Measurements from ENCODE around the gene PIP5K1B.

The PIP5K1B gene

DNA sequence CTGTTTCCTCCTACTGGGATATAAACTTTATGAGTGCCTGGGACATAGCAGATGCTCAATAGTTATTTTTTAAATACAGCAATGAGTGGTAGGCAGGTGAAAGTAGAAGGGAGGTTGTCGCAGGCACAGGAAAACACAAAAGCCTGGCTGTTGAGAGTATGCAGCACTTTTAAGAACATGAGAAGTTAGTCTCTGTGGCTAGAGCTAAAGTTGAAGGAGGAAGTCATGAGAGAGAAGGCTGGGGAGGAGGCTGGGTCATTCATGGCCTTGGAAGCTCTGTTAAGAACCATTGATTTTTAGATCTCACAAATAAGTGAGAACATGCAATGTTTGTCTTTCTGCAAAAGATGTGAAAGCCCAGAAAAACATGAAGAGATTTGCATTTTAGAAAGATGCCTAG, 182.2 kb downstream of the PIP5K1B start:
- Histone ChIP-seq H3K27me3 (ENCODE audit: control insufficient read depth, insufficient read depth, low read length) (no peaks in the 10 kb centered on the region), H3K4me3 (ENCODE audit: low read depth, low read length) (no peak overlapping the region), H3K4me2 (ENCODE audit: low read length) (no peak overlapping the region), H3K9ac (no peak overlapping the region), H3K36me3 (ENCODE audit: control insufficient read depth, insufficient read depth, low read length) (no peaks in the 10 kb centered on the region), H3K79me2 (no peaks in the 10 kb centered on the region), H3K27ac (no peak overlapping the region), H2AFZ (no peak overlapping the region), H3K9me3 (ENCODE audit: control insufficient read depth, low read length) (no peaks in the 10 kb centered on the region), H3K4me1 (no peaks in the 10 kb centered on the region)
- TF ChIP-seq, protein P1, sequence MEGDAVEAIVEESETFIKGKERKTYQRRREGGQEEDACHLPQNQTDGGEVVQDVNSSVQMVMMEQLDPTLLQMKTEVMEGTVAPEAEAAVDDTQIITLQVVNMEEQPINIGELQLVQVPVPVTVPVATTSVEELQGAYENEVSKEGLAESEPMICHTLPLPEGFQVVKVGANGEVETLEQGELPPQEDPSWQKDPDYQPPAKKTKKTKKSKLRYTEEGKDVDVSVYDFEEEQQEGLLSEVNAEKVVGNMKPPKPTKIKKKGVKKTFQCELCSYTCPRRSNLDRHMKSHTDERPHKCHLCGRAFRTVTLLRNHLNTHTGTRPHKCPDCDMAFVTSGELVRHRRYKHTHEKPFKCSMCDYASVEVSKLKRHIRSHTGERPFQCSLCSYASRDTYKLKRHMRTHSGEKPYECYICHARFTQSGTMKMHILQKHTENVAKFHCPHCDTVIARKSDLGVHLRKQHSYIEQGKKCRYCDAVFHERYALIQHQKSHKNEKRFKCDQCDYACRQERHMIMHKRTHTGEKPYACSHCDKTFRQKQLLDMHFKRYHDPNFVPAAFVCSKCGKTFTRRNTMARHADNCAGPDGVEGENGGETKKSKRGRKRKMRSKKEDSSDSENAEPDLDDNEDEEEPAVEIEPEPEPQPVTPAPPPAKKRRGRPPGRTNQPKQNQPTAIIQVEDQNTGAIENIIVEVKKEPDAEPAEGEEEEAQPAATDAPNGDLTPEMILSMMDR (IDR thresholded peaks at IDR 0.05), result no peak

GRCh38 chr9:68894502-68894901, 189.5 kb downstream of the PIP5K1B start:
- H2AFZ ChIP-seq, result no peak overlapping the region
- H3K9me3 ChIP-seq (ENCODE audit: control insufficient read depth, low read length), result no peaks in the 10 kb centered on the region
- no peaks in the 10 kb centered on the region for H3K27me3 ChIP-seq (ENCODE audit: control insufficient read depth, insufficient read depth, low read length)
- no peak overlapping the region for H3K4me2 ChIP-seq (ENCODE audit: low read length)
- no peak overlapping the region for H3K27ac ChIP-seq
- H3K4me3 ChIP-seq (ENCODE audit: low read depth, low read length), result no peak overlapping the region
- H3K79me2 ChIP-seq, result no peaks in the 10 kb centered on the region
- H3K9ac ChIP-seq, result no peak overlapping the region
- H3K36me3 ChIP-seq (ENCODE audit: control insufficient read depth, insufficient read depth, low read length), result no peaks in the 10 kb centered on the region
- peaks cover 6% of the 10 kb centered on the region for H3K4me1 ChIP-seq
- TF ChIP-seq, protein P1 (IDR thresholded peaks at IDR 0.05), result no peak

GRCh38 chr9:68895741-68896478, 190.9 kb downstream of the PIP5K1B start:
- H3K9me3 ChIP-seq (ENCODE audit: control insufficient read depth, low read length), result no peaks in the 10 kb centered on the region
- H3K36me3 ChIP-seq (ENCODE audit: control insufficient read depth, insufficient read depth, low read length), result no peaks in the 10 kb centered on the region
- H3K9ac ChIP-seq, result no peak overlapping the region
- H3K27me3 ChIP-seq (ENCODE audit: control insufficient read depth, insufficient read depth, low read length), result no peaks in the 10 kb centered on the region
- H3K4me1 ChIP-seq, result peaks cover 6% of the 10 kb centered on the region
- H3K4me2 ChIP-seq (ENCODE audit: low read length), result no peak overlapping the region
- H2AFZ ChIP-seq, result no peak overlapping the region
- no peak overlapping the region for H3K4me3 ChIP-seq (ENCODE audit: low read depth, low read length)
- TF ChIP-seq, protein P1 (IDR thresholded peaks at IDR 0.05), result no peak
- H3K27ac ChIP-seq, result no peak overlapping the region
- no peaks in the 10 kb centered on the region for H3K79me2 ChIP-seq

DNA sequence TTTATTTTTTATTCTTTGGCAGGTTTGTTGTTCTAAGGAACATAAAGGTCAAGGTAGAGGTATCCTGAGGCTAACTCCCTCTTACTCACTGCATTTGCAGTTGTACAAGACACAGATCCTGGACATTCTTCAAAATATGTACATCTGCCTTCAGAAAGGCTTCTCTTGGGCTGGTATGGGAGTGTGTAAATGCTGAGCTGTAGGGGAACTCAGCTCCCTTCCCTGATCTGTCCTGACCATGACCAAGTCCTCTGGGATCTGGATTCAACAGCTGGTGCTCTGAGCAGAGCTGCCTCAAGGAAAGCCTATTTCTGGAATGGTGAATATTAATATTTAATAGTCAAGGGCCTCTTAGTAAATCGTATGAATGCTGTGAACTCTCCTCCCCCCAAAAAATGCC, 191.4 kb downstream of the PIP5K1B start:
- no peak overlapping the region for H3K27ac ChIP-seq
- H3K9me3 ChIP-seq (ENCODE audit: control insufficient read depth, low read length), result no peaks in the 10 kb centered on the region

More for the DNA sequence above, 191.4 kb downstream of the PIP5K1B start:
- no peak overlapping the region for H3K4me3 ChIP-seq (ENCODE audit: low read depth, low read length)
- no peak overlapping the region for H3K4me2 ChIP-seq (ENCODE audit: low read length)
- peaks cover 6% of the 10 kb centered on the region for H3K4me1 ChIP-seq
- no peaks in the 10 kb centered on the region for H3K36me3 ChIP-seq (ENCODE audit: control insufficient read depth, insufficient read depth, low read length)
- TF ChIP-seq, protein P1 (IDR thresholded peaks at IDR 0.05), result no peak
- H2AFZ ChIP-seq, result no peak overlapping the region
- no peak overlapping the region for H3K9ac ChIP-seq
- no peaks in the 10 kb centered on the region for H3K27me3 ChIP-seq (ENCODE audit: control insufficient read depth, insufficient read depth, low read length)
- no peaks in the 10 kb centered on the region for H3K79me2 ChIP-seq
